ENCODE results near the gene TMCO4.
"Not testable (repeated sequence)": the region's sequence is repeated elsewhere in the genome, so short reads cannot be mapped to it uniquely, and the experiment has no call there.

- TF ChIP-seq MAX (CRISPR knock-in tag; IDR thresholded peaks at IDR 0.05); CTCF (IDR thresholded peaks at IDR 0.05); ZNF232 (CRISPR knock-in tag; IDR thresholded peaks at IDR 0.05); HMGXB4 (CRISPR knock-in tag; IDR thresholded peaks at IDR 0.05): not testable (repeated sequence)
Observed at GRCh38 chr1:19847334-19847733, 47.6 kb upstream of the TMCO4 start.
